GM23248 (cell line): ENCODE results near the gene PCGF5. TPM values are rescaled to one million over a fixed set of nuclear protein-coding genes. Genes with fewer than 3 reads are reported as not detected.

ENCODE experiments used
- DNase-seq: peaks from one replicate; pipeline ENCODE4 v3.0.0-alpha.2; 2015
- H2AFZ ChIP-seq: fragments of 200-600 bp; sonication (generic); 2 replicates; pipeline ENCODE4 v1.6.1; 2016; ENCODE audit warnings: antibody characterized with exemption
- H3F3A ChIP-seq: fragments of 200-600 bp; sonication (generic); 2 replicates; pipeline ENCODE4 v1.6.1; 2016; ENCODE audit warnings: mild to moderate bottlenecking, antibody characterized with exemption, mixed run types; ENCODE audit not compliant: insufficient read depth
- H3K27ac ChIP-seq: fragments of 200-600 bp; sonication (generic); 2 replicates; pipeline ENCODE4 v1.5.1; 2016; ENCODE audit warnings: mild to moderate bottlenecking
- H3K27me3 ChIP-seq: fragments of 200-600 bp; sonication (generic); replicated peaks from 2 replicates; pipeline ENCODE4 v1.6.1; 2016; ENCODE audit warnings: mild to moderate bottlenecking; ENCODE audit not compliant: insufficient read depth
- H3K36me3 ChIP-seq: fragments of 200-600 bp; sonication (generic); 2 replicates; pipeline ENCODE4 v1.6.1; 2016; ENCODE audit warnings: low read depth, mild to moderate bottlenecking
- H3K4me1 ChIP-seq: fragments of 200-600 bp; sonication (generic); 2 replicates; pipeline ENCODE4 v1.6.1; 2016; ENCODE audit warnings: mild to moderate bottlenecking; ENCODE audit not compliant: insufficient read depth
- H3K4me2 ChIP-seq: fragments of 200-600 bp; sonication (generic); one replicate; pipeline ENCODE4 v1.6.1; 2016; ENCODE audit warnings: mild to moderate bottlenecking; ENCODE audit not compliant: unreplicated experiment
- H3K4me3 ChIP-seq: fragments of 200-600 bp; sonication (generic); 2 replicates; pipeline ENCODE4 v1.5.1; 2016; ENCODE audit warnings: mild to moderate bottlenecking
- H3K79me2 ChIP-seq: fragments of 200-600 bp; sonication (generic); 2 replicates; pipeline ENCODE4 v1.6.1; 2016; ENCODE audit warnings: mild to moderate bottlenecking; ENCODE audit not compliant: insufficient read depth
- H3K9ac ChIP-seq: fragments of 200-600 bp; sonication (generic); 2 replicates; pipeline ENCODE4 v1.6.1; 2016; ENCODE audit warnings: mild to moderate bottlenecking
- H3K9me2 ChIP-seq: fragments of 200-600 bp; sonication (generic); 2 replicates; pipeline ENCODE4 v1.6.1; 2016; ENCODE audit warnings: mixed run types, mild to moderate bottlenecking, moderate library complexity; ENCODE audit not compliant: insufficient read depth
- H3K9me3 ChIP-seq: fragments of 200-600 bp; sonication (generic); one replicate; pipeline ENCODE4 v1.6.1; 2017; ENCODE audit warnings: low read depth
- H4K20me1 ChIP-seq: fragments of 200-600 bp; sonication (generic); 2 replicates; pipeline ENCODE4 v1.6.0; 2016; ENCODE audit not compliant: insufficient read depth
- EZH2 ChIP-seq: fragments of 200-600 bp; sonication (generic); IDR thresholded peaks from 2 replicates; pipeline ENCODE4 v1.6.1; 2018; ENCODE audit warnings: antibody characterized with exemption, mild to moderate bottlenecking; ENCODE audit not compliant: insufficient read depth, poor library complexity, severe bottlenecking
- EZH2phosphoT487 ChIP-seq: fragments of 200-600 bp; sonication (generic); IDR thresholded peaks from 2 replicates; pipeline ENCODE4 v1.6.1; 2018; ENCODE audit warnings: antibody characterized with exemption, moderate library complexity, mild to moderate bottlenecking, low read depth; ENCODE audit not compliant: insufficient read depth
- WGBS, 2 experiments: methylation state at CpG; one replicate each; pipeline ENCODE4 v1.1.6; 2015 to 2017; ENCODE audit warnings: low lambda C conversion rate in 2 of 2, low coverage in 1 of 2; ENCODE audit errors: missing lambda C conversion rate in 2 of 2; 5-methylcytosine and 5-hydroxymethylcytosine counted together
- in situ Hi-C: fragments of 300-500 bp; cut with MboI; formaldehyde crosslinking; loops from 2 replicates; pipeline ENCODE4 v1.15.0; 2020
- polyA plus RNA-seq: library from polyadenylated mRNA; unstranded; fragments of >200 nt; fragmentation: Nextera tagmentation; extraction: Ambion mirVana; gene quantifications from 2 replicates; pipeline ENCODE4 v1.2.1, GENCODE V29; 2016
- total RNA-seq: library from RNA; depleted of rRNA; stranded (reverse); fragments of >200 nt; shearing (Covaris generic); gene quantifications from 2 replicates; pipeline ENCODE4 v1.2.3, GENCODE V29; 2014

The PCGF5 gene
- total and polyA plus RNA-seq, 2 experiments from 2014 or later, result 23.5 to 33.9 TPM

DNA sequence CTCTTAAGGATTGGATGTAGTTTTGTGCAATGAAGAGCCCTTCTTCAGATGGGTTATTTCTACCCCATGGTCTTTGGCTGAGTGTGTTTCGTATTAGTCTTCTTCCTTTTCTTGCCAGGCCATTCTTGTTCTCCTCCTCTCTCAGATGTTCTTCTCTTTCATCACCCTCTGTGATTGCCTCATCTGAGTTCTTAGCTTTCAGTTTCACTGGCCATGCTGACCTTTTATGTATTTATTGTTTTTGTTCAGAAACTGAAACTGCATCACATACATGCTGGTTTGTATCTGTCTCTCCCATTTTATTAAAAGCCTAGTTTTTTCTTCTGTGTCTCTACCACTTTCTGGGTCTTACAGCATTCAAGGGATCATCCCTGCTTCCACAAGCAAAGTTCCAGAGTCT lies 21.7 kb upstream of the PCGF5 start:
- 21 to 24% methylated on average over 1 of the region's 1 CpG for WGBS, 2 experiments
- Histone ChIP-seq H3K9ac (peak overlapping the region; percentile 74), H2AFZ (peak overlapping the region; percentile 66), H3K4me1 (peaks cover 43% of the 10 kb centered on the region), H3K9me3 (no peaks in the 10 kb centered on the region), H3K9me2 (no peaks in the 10 kb centered on the region), H4K20me1 (no peaks in the 10 kb centered on the region), H3K79me2 (peaks cover 83% of the 10 kb centered on the region), H3K4me3 (peak overlapping the region; percentile 54), H3K4me2 (peak overlapping the region; percentile 74), H3K36me3 (no peaks in the 10 kb centered on the region), H3F3A (peaks cover 28% of the 10 kb centered on the region), H3K27me3 (no peaks in the 10 kb centered on the region), H3K27ac (peak overlapping the region; percentile 85)
- DNase-seq, result peak; percentile 88
- in situ Hi-C loops, result no loop called here
- no peak for TF ChIP-seq EZH2phosphoT487
- no peak for TF ChIP-seq EZH2

DNA sequence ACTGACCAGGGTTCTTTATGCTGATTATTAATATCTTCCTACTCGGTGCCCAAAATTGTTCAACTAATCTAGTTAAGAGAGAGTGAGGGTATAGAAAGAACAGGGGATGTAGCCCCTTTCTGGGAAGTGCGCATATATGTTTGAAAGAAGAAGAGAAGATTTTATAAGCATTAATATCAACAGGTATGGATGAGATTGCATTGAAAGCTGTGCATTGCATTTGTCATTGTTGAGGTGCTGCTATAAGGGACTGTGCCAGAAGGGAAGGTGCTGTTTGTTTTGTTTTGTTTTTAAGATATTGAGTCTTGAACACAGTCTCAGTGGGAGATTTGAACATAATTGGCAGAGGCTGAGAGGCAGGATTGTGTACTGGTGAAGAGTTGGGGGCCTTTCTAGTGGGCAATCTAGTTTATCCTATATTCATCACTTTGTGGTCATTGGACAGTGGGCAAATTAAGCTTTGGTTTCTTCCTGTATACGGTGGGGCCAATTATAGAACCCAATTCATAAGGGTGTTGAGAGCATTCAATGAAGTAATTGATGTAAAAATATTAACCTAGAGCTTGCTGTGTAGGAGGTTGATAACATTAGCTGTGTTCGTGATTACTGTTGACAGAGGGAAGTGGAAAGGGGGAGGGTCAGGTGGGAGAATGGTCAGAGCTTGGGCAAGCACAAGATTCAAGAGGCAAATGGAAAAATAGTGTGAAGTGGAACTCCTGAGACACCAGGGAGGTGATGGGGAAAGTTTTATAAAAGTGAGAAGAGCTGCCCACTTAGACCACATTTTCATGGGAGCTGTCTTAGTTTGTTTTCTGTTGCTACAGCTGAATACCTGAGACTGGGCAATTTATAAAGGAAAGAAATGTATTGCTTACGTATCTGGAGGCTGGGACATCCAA lies 19.9 kb upstream of the PCGF5 start:
- Histone ChIP-seq H2AFZ (no peak overlapping the region), H3K4me3 (no peak overlapping the region), H3K9me2 (no peaks in the 10 kb centered on the region), H3F3A (peaks cover 18% of the 10 kb centered on the region), H3K36me3 (no peaks in the 10 kb centered on the region), H3K27ac (no peak overlapping the region), H3K9ac (no peak overlapping the region), H3K9me3 (no peaks in the 10 kb centered on the region), H3K27me3 (no peaks in the 10 kb centered on the region), H4K20me1 (no peaks in the 10 kb centered on the region), H3K79me2 (peaks cover 89% of the 10 kb centered on the region), H3K4me1 (peaks cover 30% of the 10 kb centered on the region), H3K4me2 (no peak overlapping the region)
- 74 to 77% methylated on average over 5 of the region's 5 CpGs for WGBS, 2 experiments
- TF ChIP-seq EZH2 (no peak), EZH2phosphoT487 (no peak)
- in situ Hi-C loops, result no loop called here
- no peak for DNase-seq

DNA sequence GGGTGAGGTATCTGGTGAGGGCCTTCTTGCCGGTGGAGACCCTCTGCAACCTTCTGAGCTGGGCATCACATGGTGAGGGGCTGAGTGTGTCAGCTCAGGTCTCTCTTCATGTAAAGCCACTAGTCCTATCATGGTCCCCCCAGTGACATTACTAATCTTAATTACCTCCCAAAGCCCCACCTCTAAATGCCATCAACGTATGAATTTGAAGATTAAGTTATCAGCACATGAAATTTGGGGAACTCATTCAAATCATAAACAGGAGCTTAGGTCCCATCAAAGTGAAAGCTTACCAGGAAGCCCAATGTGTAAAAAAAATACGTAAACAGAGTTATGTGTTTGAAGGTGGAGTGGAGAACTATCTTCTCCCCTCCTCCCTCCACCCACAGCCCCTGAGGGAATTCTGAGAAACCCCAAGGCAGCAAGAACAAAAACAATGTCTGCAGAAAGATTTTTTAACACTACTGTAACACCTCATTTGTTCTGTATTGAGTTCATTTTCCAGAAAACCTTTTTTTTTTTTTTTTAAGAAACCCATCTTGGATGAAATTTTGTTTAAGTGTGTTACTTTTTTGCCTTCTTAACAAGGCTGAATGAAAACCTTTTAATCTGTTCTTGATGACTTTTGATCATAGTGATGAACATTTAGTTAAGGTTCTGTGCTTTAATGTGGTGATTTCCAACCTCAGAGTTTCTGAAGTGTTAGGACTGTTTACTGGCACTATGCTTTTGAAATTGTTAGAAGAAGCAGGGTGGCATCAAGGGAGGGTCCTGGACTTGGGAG lies 19.1 kb upstream of the PCGF5 start:
- in situ Hi-C loops, result no loop called here
- Histone ChIP-seq H3K9me2 (no peaks in the 10 kb centered on the region), H4K20me1 (no peaks in the 10 kb centered on the region), H2AFZ (no peak overlapping the region), H3K36me3 (no peaks in the 10 kb centered on the region), H3K27ac (no peak overlapping the region), H3K4me2 (no peak overlapping the region), H3F3A (peaks cover 18% of the 10 kb centered on the region), H3K79me2 (peaks cover 82% of the 10 kb centered on the region), H3K9ac (no peak overlapping the region), H3K27me3 (no peaks in the 10 kb centered on the region), H3K4me1 (peaks cover 29% of the 10 kb centered on the region), H3K9me3 (no peaks in the 10 kb centered on the region), H3K4me3 (no peak overlapping the region)
- TF ChIP-seq EZH2, result no peak
- TF ChIP-seq EZH2phosphoT487, result no peak
- WGBS, 2 experiments, result 84 to 91% methylated on average over 3 of the region's 3 CpGs
- no peak for DNase-seq

DNA sequence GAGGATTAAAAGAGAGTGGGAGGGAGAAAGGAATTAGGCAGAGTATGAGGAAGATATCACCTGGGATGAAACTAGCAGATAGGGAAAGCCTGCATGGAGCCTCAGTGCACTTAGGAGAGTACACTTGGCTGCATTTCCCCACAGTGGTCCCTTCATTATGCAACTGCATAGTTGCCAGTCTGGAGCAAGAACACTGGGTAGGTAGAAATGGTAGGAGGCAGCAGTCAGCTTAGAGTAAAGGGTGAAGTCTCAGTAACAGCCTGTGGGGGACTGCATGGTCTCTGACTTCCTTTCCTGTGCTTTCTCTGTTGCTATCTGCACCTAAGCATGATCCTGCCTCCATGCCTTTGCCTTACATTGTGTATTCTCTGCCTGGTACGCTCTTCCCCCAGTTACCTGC lies 14.0 kb upstream of the PCGF5 start:
- Histone ChIP-seq H3K9me3 (no peaks in the 10 kb centered on the region), H3K27ac (no peak overlapping the region), H2AFZ (no peak overlapping the region), H3K9me2 (no peaks in the 10 kb centered on the region), H3K79me2 (peaks cover 69% of the 10 kb centered on the region), H3K4me3 (no peak overlapping the region), H3K27me3 (no peaks in the 10 kb centered on the region), H3F3A (no peaks in the 10 kb centered on the region), H3K36me3 (no peaks in the 10 kb centered on the region), H3K4me1 (peaks cover 4% of the 10 kb centered on the region; the same call in 1 of the 2 replicates), H3K4me2 (no peak overlapping the region), H3K9ac (no peak overlapping the region), H4K20me1 (no peaks in the 10 kb centered on the region)
- TF ChIP-seq EZH2phosphoT487, result no peak
- no peak for TF ChIP-seq EZH2
- WGBS, 2 experiments, result 0% methylated on average over 1 of the region's 1 CpG
- in situ Hi-C loops, result no loop called here
- no peak for DNase-seq
